ELF-1 (cell line): Measurements from ENCODE around the gene PGBD5.
A peak's percentile ranks its signal among the peaks of the same experiment; 100 is the strongest.
"Not testable (repeated sequence)": the region's sequence is repeated elsewhere in the genome, so short reads cannot be mapped to it uniquely, and the experiment has no call there.

Experiments
- DNase-seq: peaks from one replicate; pipeline ENCODE4 v3.0.0-alpha.2; 2016; ENCODE audit warnings: low read depth, low spot score

PGBD5 gene

DNA sequence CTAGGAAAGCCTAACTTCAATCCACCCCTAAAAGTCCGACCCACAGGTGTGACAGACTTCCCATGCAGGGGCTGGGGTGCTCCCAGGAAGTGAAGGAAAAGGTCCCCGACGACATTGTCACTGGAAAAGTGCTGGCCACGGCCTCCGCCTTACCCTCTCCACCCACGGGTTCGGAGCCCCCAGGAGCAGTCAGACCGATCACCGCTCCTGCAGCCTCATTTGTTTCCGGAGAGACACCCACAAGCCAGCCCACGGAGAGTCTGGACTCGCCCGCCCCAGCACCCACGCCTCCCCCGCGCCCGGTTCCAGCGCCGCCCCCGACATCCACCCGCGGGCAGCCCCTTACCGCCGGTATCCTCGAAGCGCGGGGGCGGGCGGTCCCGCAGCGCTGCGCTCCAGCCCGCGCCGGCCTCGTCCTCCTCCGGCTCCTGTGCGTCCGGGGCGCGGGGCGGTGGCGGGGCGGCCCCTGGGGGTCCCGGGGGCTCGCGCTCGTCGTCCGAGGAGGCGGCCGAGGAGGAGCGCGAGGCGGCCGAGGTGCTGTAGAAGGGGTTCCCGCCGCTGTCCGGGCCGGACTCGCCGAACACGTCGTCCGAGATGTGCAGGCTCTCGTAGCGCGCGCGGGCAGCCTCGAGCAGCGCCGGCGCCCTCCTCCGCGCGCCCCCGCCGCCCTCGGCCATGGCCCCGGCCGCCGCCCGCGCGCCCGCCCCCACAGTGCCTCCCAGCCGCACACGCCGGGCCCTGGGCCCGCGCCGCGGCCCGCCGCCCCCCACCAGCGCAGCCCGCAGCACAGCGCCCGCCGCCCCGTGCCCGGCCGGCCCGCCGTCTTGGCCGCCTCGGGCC is 660 bp downstream of the PGBD5 start:
- no peak for DNase-seq

DNA sequence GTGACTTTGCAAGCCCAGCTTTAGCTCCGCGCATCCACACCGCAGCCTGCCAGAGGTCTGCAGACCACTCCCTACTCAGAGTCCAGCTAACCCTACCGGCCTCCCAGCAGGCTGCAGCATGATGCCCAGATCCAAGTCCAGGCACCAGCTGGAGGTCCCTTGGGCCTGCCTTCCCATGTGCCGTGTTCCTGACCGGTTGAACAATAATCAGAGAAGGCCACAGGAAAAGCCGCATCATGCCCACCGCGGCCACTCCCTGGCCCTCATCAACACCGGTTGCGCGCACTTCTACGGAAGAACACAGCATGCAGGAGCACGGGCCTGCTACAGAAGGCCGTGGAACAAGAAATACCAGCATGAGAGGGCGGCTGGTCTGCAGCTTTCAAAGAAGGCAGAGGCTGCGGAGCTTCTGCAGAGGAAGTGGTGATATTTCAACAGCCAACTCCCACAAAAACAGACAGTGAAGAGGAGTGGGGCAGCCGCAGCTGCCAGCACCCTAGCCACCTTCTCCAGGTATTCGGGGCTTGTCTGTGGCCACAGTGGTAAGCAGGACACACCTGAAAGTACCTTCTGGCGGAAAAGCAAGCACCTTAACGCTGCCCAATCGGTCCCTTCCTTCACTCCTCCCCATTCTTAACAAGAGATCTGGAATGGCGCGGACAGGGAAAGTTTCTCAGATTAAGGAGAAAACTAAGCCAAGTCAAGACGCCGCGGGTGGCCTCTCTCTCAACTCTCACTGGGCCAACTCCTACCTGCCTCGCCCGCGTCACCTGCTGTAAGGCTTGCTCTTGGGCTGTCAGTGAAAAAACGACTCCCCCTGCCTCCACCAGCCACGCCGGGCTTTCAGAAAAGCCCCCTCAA is 1.5 kb downstream of the PGBD5 start:
- peak; percentile 68 for DNase-seq

DNA sequence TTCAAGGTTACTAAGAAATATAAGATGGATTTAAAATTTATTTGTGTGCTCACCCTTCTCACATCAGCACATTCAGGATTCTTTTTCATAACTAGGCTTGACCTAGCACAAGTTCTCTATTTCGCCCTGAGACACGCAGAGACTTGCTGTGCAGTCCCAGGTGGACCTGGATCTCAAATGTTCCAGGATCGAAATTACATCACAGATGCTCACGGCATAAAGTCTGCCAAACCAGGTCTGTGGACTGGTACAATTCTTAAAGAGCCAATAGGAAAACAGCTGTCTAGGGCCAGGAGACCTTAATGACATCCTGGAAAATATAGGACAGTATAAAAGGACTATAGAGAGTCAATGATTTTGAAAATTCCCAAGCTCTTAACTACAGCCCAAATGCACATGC is 2.2 kb downstream of the PGBD5 start:
- DNase-seq, result no peak

DNA sequence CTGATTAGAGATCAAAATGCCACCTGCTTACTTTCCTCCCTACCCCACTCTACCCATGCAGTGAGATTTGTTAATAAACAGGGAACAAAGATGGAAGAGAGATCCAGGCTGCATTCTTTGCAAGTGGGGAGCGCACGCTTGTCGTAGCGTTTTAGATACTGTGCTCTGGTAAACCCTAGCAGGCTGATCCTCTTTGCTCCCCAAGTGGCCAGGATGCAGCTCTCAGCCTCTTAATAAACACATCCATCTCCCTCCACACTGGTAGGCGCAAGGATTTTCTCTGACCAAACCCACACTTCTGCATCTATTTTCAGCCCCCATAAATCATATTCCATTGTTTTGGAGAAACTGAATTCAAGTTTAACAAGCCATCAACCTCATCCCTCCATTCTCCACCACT is 2.9 kb downstream of the PGBD5 start:
- DNase-seq, result no peak

DNA sequence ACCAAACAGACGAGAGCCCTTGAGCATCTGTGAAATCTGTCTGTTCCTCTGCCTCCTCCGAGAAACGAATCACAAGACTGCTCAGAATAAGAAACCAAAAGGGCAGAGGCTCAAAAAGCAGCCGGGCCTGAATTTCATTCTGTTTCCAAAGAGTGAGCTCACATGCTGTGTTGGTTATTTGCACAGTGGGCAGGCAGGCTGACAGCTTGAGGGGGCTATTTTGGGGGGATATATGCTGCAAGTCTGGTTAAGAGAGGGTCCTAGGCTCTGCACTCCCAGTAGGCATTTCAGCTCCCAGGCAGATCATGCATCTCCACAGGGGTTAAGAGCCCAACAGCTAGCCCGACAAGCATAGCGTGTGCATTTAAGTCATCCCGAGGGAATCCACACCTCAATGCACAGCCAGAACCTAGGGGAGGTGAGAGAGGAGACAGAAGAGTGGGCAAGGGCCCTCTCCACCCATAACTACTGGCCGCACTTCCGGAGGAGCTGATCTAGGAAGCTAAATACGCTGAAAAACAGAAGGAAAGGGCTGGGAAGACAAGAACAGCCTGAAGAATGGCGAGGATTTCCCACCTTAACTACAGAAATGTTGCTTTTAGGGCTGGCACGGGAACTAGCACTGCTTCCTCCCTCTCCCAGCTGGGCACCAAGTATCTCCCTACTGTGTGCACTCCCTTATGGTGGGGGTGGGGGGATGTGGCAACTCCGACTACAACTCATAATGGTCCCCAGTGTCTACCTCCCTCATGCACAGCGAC is 3.7 kb downstream of the PGBD5 start:
- DNase-seq, result peak; percentile 34

DNA sequence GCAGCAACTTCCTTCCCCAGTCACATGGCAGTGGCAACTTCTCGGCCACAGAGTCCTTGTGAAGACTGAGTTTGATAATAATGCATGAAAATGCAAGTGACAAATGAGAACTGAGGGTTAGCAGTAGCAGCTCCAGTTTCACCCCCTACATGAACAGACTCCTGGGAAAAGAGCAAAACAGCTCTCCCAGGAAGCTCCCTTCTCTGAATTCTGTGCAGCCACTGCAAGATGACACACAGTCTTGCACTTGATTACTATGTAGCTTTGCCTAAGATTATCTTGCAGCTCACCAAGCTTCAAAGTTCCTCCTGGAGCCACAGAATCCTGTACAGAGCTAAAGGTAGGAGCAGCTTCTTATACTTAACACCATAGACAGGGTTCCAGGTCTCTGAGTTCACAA is 4.7 kb downstream of the PGBD5 start:
- DNase-seq, result no peak

DNA sequence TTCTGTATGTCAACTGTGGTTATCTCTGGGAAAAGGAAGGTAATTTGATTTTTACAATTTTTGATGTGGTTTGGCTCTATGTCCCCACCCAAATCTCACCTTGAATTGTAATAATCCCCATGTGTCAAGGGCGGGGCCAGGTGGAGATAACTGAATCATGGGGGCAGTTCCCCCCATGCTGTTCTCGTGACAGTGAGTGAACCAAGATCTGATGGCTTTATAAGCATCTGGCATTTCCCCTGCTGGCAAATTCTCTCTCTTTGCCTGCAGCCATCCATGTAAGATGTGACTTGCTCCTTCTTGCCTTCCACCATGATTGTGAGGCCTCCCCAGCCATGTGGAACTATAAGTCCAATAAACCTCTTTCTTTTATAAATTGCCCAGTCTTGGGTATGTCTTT is 5.8 kb downstream of the PGBD5 start:
- DNase-seq, result not testable (repeated sequence)

DNA sequence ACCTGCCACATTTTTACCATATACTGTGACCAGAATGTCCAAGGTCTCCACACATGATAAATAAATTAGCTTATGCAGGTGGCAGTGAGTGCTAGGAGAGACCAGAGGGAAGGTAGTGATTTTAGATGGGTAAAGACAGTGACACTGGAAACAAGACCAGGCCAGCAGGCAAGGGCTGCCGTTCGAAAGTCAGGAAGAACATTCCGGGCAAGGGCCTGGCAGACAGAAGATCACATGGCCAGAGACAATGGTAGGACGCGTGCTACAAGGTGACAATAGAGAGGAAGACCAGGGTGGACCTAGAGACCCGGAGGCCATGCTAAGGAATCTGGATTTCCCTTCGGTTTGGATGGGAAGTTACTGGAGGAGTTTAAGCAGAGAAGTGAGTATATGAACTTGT is 9.7 kb downstream of the PGBD5 start:
- DNase-seq, result no peak

DNA sequence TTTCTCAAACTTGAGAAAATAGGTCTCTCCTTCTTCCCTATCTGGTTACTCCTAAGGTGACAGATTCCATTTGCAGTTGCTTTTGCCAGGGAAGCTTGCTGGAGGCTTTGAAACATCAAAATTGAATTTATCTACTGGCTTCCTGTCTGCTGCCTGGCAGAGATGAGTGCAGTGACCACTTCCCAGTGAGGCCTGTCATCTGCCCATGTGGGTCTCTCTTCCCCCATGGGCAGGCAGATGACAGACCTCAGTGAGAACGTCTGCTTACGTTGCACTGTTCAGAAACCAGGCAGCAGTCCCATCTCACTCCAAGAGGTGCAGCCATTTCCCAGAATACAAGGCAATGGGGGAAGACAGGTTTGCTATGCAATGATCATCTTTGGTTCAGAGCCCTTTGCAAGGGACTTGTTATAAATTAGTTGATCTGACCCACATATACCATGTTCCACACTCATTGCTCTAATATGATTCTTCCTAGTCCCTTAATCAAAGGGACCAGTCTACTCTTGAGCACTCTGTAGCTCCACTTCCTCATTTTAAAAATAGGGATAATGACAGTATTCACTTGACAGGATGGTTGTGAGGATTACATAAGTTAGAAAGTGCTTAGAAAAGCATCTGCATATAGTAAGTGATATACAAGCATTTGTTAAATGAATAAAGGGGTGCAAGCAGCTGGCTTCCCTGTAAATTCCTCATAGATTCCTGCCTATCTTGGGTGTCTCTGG is 10.6 kb downstream of the PGBD5 start:
- no peak for DNase-seq

DNA sequence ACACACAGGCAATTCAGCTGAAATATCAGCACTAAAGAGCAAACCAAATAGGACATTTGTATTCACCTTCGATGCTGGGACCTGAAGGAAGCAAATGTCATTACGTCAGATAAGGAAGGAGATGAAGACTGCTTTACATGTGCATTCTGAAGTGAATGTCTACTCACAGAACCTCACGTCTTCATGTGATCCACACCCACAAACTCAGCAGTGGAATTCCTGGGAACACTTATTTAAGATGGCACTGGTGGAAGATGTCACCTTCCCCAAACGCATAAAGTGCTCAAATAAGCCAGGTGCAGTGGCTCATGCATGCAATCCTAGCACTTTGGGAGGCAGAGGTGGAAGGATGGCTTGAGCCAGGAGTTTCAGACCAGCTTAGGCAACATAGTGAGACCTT is 11.4 kb downstream of the PGBD5 start:
- DNase-seq, result no peak

DNA sequence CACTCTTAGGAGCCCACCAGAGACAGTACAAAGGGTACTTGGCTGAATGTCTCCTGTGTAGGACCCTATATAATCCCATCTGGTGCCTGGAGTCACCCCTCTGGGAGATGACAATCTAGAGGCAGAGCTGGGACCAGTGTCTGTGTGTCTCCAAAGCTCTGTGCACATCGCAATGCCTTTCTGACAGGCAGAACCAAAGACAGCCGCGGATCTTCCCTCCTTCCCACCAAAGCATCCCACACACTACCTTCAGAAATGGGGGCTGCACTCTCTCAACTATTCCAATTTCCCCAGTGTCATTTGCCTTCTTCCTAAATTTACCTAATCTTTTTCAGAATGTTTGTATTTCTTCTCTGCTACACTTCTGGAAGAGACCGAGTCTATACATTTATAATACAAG is 12.0 kb downstream of the PGBD5 start:
- DNase-seq, result no peak

DNA sequence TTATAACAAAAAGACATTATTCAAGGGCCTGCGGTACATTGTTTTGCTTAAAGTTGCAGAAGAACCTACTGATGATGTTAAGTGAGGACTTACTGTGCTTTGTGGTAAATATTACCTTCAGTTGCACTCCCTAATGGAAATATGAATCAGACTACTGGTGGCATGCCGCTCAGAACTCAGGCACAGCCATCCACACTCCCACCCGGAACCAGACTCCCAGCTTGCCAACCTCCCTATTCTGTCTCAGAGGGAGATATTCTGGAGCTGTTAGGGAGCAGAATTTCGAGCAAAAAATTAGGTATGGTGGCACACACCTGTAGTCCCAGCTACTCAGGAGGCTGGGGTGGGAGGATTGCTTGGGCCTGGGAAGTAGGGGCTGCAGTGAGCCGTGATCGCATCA is 13.1 kb downstream of the PGBD5 start:
- DNase-seq, result no peak

DNA sequence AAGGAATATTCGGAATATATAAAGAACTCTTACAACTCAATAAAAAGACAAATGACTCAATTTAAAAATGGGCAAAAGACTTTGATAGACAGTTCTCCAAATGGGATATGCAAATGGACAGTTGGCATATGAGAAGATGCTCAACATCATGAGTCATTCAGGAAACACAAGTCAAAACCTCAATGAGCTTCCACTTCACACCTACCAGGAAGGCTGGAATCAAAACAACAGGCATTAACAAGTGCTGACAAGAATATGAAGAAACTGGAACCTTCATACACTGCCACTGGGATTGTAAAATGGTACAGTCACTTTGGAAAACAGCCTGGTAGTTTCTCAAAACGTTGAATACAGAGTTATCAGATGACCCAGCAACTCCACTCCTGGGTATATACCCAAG is 17.2 kb downstream of the PGBD5 start:
- no peak for DNase-seq

DNA sequence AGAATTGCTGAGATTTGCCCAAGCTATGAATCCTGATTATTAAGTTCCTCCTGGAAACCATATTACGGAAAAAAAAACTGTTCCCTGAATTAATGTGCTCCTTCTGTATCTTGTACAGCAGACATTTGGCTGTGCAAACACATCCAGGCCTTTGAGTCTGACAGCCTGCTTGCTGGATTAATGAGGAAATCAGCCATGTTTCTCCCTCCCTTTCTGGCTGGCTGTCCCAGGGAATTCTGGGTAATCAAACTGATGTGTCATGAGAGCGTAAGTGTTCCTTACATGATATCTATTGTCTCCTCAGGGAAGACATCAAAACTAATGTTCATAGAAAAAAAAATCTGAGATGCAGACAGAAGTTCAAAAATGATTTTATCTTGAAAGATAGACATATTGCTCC is 18.8 kb downstream of the PGBD5 start:
- DNase-seq, result no peak

DNA sequence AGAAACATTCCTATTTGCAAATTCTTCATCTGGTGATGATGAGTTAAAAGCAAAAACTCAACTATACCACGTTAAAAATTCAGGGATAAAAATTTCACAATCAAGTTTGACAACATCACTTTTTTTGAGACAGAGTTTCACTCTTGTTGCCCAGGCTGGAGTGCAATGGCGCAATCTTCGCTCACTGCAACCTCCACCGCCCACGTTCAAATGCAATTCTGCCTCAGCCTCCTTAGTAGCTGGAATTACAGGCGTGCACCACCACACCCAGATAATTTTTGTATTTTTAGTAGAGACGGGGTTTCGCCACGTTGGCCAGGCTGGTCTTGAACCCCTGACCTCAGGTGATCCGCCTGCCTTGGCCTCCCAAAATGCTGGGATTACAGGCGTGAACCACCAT is 19.4 kb downstream of the PGBD5 start:
- DNase-seq, result not testable (repeated sequence)

DNA sequence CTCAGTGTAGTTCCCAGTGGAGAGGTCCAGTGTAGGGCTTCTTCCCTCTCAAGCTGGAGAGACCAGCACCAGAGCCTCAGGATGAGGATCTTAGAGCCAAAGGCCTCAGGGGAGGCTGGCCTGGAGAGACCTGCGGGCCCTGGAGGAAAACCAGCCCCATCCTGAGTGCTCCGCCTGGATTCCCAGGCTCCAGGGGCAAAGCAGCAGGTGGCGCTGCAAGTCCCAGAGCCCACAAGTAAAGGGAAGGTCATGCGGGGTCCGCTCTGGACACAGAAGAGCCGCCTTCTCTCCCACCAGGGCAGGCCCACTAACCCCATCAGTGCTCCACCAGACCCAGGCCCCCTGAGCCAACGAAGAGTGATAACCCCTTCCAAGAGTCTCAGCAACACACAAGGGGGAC is 22.7 kb downstream of the PGBD5 start:
- peak; percentile 36 for DNase-seq

DNA sequence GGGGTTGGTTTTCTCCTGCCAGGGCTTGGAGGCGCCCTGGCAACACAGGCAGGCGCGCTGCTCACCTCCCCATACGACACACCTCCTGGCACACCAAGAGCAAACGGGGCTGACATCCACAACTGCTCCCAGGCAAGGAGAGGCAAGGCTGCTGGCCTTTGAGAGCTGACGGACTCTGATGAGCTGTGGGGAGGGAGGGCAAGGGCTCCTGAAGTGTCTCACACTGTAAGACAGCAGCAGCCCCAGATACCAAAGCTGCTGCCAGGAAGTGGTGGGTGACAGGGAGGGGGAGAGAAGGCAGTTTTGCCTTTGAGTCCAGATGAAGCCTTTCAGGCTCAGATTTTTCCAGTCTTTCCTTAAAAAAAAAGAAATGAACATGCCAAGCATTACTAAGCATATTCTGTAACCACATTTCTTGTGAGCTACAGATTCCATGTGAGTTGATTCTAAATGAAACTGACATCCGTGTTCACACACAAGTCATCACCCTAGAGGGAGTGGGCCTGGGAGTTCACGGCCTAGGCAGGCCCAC is 24.3 kb downstream of the PGBD5 start:
- DNase-seq, result no peak

DNA sequence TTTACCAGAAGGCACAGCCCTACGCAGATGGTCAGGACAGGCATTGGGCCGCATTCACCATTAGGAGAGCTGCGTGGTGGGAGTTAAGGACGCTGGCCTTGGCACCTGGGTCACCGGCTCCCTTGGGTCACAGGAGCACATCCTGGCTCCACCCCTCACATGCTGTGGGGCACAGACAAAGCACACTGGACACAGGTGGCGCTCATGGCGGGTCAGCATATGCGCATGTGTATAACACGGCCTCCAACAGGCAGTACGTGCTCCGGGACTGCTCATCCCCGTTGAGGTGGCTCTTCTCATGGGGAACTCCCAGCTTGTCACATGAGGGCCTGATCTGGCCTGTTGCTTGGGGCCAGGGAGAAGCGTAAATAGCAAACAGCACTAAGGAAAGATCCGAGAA is 25.0 kb downstream of the PGBD5 start:
- no peak for DNase-seq

DNA sequence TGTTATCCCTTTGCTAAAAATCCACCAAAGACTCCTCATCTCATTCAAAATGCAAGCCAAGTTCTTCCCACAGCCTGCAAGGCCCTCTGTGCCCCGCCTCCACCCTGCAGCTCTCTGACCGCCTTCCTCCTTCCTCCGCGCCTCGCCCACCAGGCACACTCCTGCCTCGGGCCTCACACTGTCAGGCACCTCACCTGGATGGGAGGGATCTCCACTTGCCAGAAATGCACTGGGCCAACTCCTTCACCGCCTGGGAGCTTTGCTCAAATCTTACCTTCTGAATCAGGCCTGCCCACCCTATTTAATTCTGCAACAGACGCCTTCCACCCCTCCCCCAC is 26.2 kb downstream of the PGBD5 start:
- peak; percentile 50 for DNase-seq

DNA sequence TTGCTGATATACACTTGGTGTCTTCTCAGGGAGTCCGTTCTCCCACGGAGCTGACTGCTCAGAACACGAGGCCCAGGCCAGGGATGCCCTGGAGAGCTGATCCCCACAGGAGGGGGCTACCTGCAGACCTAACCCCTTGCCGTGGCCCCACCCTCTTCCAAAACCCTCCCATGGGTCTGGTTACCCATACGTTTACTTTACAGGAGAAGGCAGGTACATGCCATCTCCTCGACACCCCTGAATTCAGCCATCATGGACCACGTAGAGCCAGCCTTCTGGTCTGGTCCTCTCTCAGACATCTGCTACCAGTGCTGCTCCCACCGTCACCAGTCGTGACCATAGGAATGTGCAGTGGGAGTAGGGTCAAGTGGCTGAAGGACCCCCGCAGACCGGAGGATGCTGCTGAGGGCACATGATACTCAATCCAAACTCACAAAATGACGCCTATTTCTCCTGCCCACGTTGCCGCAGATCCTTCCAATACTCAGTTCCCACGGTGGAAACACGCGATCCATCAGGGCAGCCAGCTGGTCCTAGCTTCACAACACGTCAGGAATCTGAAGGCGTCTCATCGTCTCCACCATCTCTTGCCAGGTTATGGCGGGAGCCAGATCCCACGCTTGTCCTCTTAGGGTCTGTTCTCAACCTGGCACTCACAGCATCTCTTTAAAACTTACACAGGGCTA is 26.7 kb downstream of the PGBD5 start:
- no peak for DNase-seq

DNA sequence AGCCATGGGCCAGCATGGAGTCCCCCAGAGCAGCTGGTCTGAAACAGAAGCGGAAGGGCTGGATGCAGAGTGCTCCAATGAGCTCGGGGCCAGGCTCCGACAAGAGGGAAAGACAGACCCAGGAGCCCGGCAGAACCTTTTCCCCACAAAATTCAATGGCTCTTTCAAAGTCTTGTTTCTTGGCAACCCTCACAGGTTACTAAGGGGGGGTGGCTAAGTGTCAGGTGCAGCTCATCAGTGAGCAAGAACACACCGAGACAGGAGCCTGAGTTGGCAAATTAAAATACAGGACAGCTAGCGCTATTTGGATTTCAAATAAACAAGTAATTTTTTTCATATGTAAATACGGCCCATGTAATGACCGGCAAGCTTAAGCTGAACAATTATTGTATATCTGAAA is 27.3 kb downstream of the PGBD5 start:
- no peak for DNase-seq
